SK-N-SH (cell line): Measurements from ENCODE around the gene GUCY1A2. TPM values are rescaled to one million over a fixed set of nuclear protein-coding genes. Genes with fewer than 3 reads are reported as not detected.
A peak's percentile ranks its signal among the peaks of the same experiment; 100 is the strongest.

Source experiments
- CTCF ChIA-PET: fragments of 300-600, 350-600 bp; formaldehyde crosslinking; extraction: SDS; loops from one replicate; lab custom pipeline; 2021; lab: Yijun Ruan, JAX
- POLR2A ChIA-PET: fragments of 350-600 bp; sonication (Branson Sonifier 250); formaldehyde crosslinking; extraction: SDS; loops from one replicate; lab custom pipeline; 2020; ENCODE audit warnings: antibody characterized with exemption, inconsistent platforms; lab: Yijun Ruan, JAX
- DNase-seq: peaks from one replicate; pipeline ENCODE4 v3.0.0; 2012
- H2AFZ ChIP-seq: fragments of 200-600 bp; sonication (generic); 2 replicates; pipeline ENCODE4 v1.8.1; 2016; ENCODE audit warnings: antibody characterized with exemption, mild to moderate bottlenecking, low read depth
- H3F3A ChIP-seq: fragments of 200-600 bp; sonication (generic); replicated peaks from 2 replicates; pipeline ENCODE3; 2016; ENCODE audit warnings: antibody characterized with exemption, mild to moderate bottlenecking; ENCODE audit not compliant: insufficient read depth
- H3K27ac ChIP-seq, 2 experiments: fragments of 200-500 bp in 1 of 2; fragments of 200-600 bp in 1 of 2; sonication (Bioruptor generic) in 1 of 2; sonication (generic), shearing (Covaris generic) in 1 of 2; 2 replicates each; pipeline versions ENCODE4 v1.5.1 to v1.6.1; 2014 to 2016; ENCODE audit warnings: low read depth in 2 of 2, inconsistent platforms in 1 of 2, low read length in 1 of 2, mild to moderate bottlenecking in 1 of 2, mixed read lengths in 1 of 2
- H3K27me3 ChIP-seq: fragments of 200-600 bp; sonication (generic), shearing (Covaris generic); 2 replicates; pipeline ENCODE4 v1.6.1; 2016; ENCODE audit warnings: mixed run types; ENCODE audit not compliant: insufficient read depth
- H3K36me3 ChIP-seq, 2 experiments: fragments of 200-500 bp in 1 of 2; fragments of 200-600 bp in 1 of 2; sonication (Bioruptor generic) in 1 of 2; sonication (generic) in 1 of 2; replicated peaks in 1 of 2; 2 replicates each; pipeline versions ENCODE3 to v1.5.1; 2014 to 2016; ENCODE audit warnings: low read length in 1 of 2, mild to moderate bottlenecking in 1 of 2; ENCODE audit not compliant: insufficient read depth in 2 of 2, control insufficient read depth in 1 of 2
- H3K4me1 ChIP-seq, 2 experiments: fragments of 200-500 bp in 1 of 2; fragments of 200-600 bp in 1 of 2; sonication (Bioruptor generic) in 1 of 2; sonication (generic), shearing (Covaris generic) in 1 of 2; 2 replicates each; pipeline versions ENCODE4 v1.5.1 to v1.6.1; 2014 to 2016; ENCODE audit warnings: low read depth in 1 of 2, low read length in 1 of 2, mixed run types in 1 of 2; ENCODE audit not compliant: insufficient read depth in 2 of 2, control insufficient read depth in 1 of 2
- H3K4me2 ChIP-seq: fragments of 200-600 bp; sonication (generic), shearing (Covaris generic); 2 replicates; pipeline ENCODE4 v1.6.1; 2017; ENCODE audit warnings: mixed run types
- H3K4me3 ChIP-seq, 2 experiments: fragments of 200-500 bp in 1 of 2; fragments of 200-600 bp in 1 of 2; sonication (Bioruptor generic) in 1 of 2; sonication (generic), shearing (Covaris generic) in 1 of 2; 2 replicates each; pipeline versions ENCODE4 v1.5.1 to v1.8.1; 2014 to 2016; ENCODE audit warnings: low read depth in 2 of 2, inconsistent platforms in 1 of 2, low read length in 1 of 2, mild to moderate bottlenecking in 1 of 2, mixed read lengths in 1 of 2, moderate library complexity in 1 of 2
- H3K79me2 ChIP-seq: fragments of 200-600 bp; sonication (generic); 2 replicates; pipeline ENCODE4 v1.8.1; 2017; ENCODE audit warnings: mild to moderate bottlenecking; ENCODE audit not compliant: insufficient read depth
- H3K9ac ChIP-seq: fragments of 200-600 bp; sonication (generic); 2 replicates; pipeline ENCODE4 v1.6.1; 2017; ENCODE audit warnings: mixed run types
- H3K9me2 ChIP-seq: fragments of 200-600 bp; sonication (generic); 2 replicates; pipeline ENCODE4 v1.6.1; 2017; ENCODE audit warnings: mixed run types
- H3K9me3 ChIP-seq: fragments of 200-600 bp; sonication (generic); 2 replicates; pipeline ENCODE4 v1.6.1; 2017; ENCODE audit warnings: mixed run types, mild to moderate bottlenecking, moderate library complexity
- H4K20me1 ChIP-seq: fragments of 200-600 bp; sonication (generic); 2 replicates; pipeline ENCODE4 v1.6.1; 2017; ENCODE audit warnings: mild to moderate bottlenecking, mixed run types; ENCODE audit not compliant: insufficient read depth
- CHD2 ChIP-seq: fragments of 150-350 bp; IDR thresholded peaks from 2 replicates; pipeline ENCODE4 v1.6.1; 2018; ENCODE audit warnings: low read length; ENCODE audit not compliant: partially characterized antibody
- FOSL2 ChIP-seq: IDR thresholded peaks from 2 replicates; pipeline ENCODE4 v1.4.0; 2012; ENCODE audit warnings: low read depth, mild to moderate bottlenecking, moderate library complexity, borderline replicate concordance
- FOXM1 ChIP-seq: IDR thresholded peaks from 2 replicates; pipeline ENCODE4 v1.4.0; 2012; ENCODE audit warnings: low read depth, mild to moderate bottlenecking
- GABPA ChIP-seq: IDR thresholded peaks from 2 replicates; pipeline ENCODE4 v1.4.0; 2012; ENCODE audit warnings: low read depth, mild to moderate bottlenecking
- GATA2 ChIP-seq: sonication (generic); formaldehyde crosslinking; IDR thresholded peaks from 2 replicates; pipeline ENCODE4 v1.5.0; 2020; ENCODE audit warnings: mild to moderate bottlenecking, missing genetic modification reagents
- IRF3 ChIP-seq: fragments of 150-350 bp; IDR thresholded peaks from 2 replicates; pipeline ENCODE4 v1.6.1; 2016; ENCODE audit warnings: mild to moderate bottlenecking, low read depth, low read length
- MAX ChIP-seq: IDR thresholded peaks from 2 replicates; pipeline ENCODE4 v1.4.0; 2012; ENCODE audit warnings: low read depth
- MXI1 ChIP-seq: IDR thresholded peaks from 2 replicates; pipeline ENCODE4 v1.6.1; 2012; ENCODE audit warnings: mild to moderate bottlenecking, low read depth, low read length, improper control_type of control experiment
- PBX3 ChIP-seq: IDR thresholded peaks from 2 replicates; pipeline ENCODE4; 2012
- POLR2AphosphoS5 ChIP-seq: IDR thresholded peaks from 2 replicates; pipeline ENCODE4 v1.6.1; 2012; ENCODE audit warnings: low read depth, low read length
- REST ChIP-seq: IDR thresholded peaks from 2 replicates; pipeline ENCODE4 v1.6.1; 2012; ENCODE audit warnings: mild to moderate bottlenecking, low read depth, low read length, moderate library complexity
- RFX5 ChIP-seq: IDR thresholded peaks from 2 replicates; pipeline ENCODE4 v1.6.1; 2012; ENCODE audit warnings: mild to moderate bottlenecking, improper control_type of control experiment, low read length
- SIN3A ChIP-seq: IDR thresholded peaks from 2 replicates; pipeline ENCODE4 v1.6.1; 2012; ENCODE audit warnings: low read depth, mild to moderate bottlenecking, low read length, moderate library complexity, borderline replicate concordance
- SMC3 ChIP-seq: IDR thresholded peaks from 2 replicates; pipeline ENCODE4 v1.6.1; 2012; ENCODE audit warnings: low read depth, low read length, improper control_type of control experiment
- USF1 ChIP-seq: IDR thresholded peaks from 2 replicates; pipeline ENCODE4 v1.4.0; 2012; ENCODE audit warnings: low read depth, borderline replicate concordance
- USF2 ChIP-seq: fragments of 150-350 bp; IDR thresholded peaks from 2 replicates; pipeline ENCODE4 v1.6.1; 2017; ENCODE audit warnings: antibody characterized with exemption, low read length, low read depth, borderline replicate concordance
- WGBS: methylation state at CpG from one replicate; pipeline ENCODE4 v1.1.6; 2017; ENCODE audit warnings: low lambda C conversion rate; 5-methylcytosine and 5-hydroxymethylcytosine counted together
- polyA plus RNA-seq, 3 experiments: library from polyadenylated mRNA; depleted of rRNA; stranded (reverse); fragments of >200 nt; gene quantifications; 2 replicates each; pipeline ENCODE4 v1.2.3, GENCODE V29; 2012

The GUCY1A2 gene
- polyA plus RNA-seq, 1 of the 3 experiments (the other 2 are of a cell fraction), result 0.26 TPM

GRCh38 chr11:106690923-106691322 lies 327.4 kb downstream of the GUCY1A2 start:
- H3K79me2 ChIP-seq, result no peaks in the 10 kb centered on the region
- 68% methylated on average over 1 of the region's 1 CpG for WGBS
- no peak overlapping the region for H3K4me3 ChIP-seq
- TF ChIP-seq PBX3, result peak; percentile 33; the same call in 1 of the 2 replicates
- no peak for TF ChIP-seq USF2
- H3K36me3 ChIP-seq, result no peaks in the 10 kb centered on the region
- H3K9me3 ChIP-seq, result no peaks in the 10 kb centered on the region
- H3K27ac ChIP-seq, result no peak overlapping the region
- H3K9ac ChIP-seq, result no peak overlapping the region
- no peak overlapping the region for H3K4me2 ChIP-seq
- no peaks in the 10 kb centered on the region for H3K27me3 ChIP-seq
- no peak for DNase-seq
- H3K9me2 ChIP-seq, result no peaks in the 10 kb centered on the region
- no peaks in the 10 kb centered on the region for H4K20me1 ChIP-seq
- no peaks in the 10 kb centered on the region for H3F3A ChIP-seq
- no peak overlapping the region for H2AFZ ChIP-seq
- POLR2A ChIA-PET, result no interaction called here
- peaks cover 0 to 3% of the 10 kb centered on the region in 2 experiments; a peak in 1 of 4 replicates for H3K4me1 ChIP-seq
- CTCF ChIA-PET, result no interaction called here

GRCh38 chr11:106684944-106685343 lies 333.3 kb downstream of the GUCY1A2 start:
- CTCF ChIA-PET, result no interaction called here
- Histone ChIP-seq H3K27me3 (no peaks in the 10 kb centered on the region), H3K9ac (no peak overlapping the region), H3F3A (peaks cover 4% of the 10 kb centered on the region), H3K4me3 (no peak overlapping the region), H4K20me1 (no peaks in the 10 kb centered on the region), H3K4me1 (no peaks in the 10 kb centered on the region; a peak in 1 of 4 replicates), H3K36me3 (no peaks in the 10 kb centered on the region), H3K4me2 (no peak overlapping the region), H3K79me2 (no peaks in the 10 kb centered on the region), H3K9me2 (no peaks in the 10 kb centered on the region), H2AFZ (no peak overlapping the region), H3K27ac (no peak overlapping the region), H3K9me3 (no peaks in the 10 kb centered on the region)
- DNase-seq, result no peak
- no peak for TF ChIP-seq REST
- TF ChIP-seq GATA2 (CRISPR knock-in tag), result no peak
- TF ChIP-seq IRF3, result no peak
- TF ChIP-seq USF2, result no peak
- TF ChIP-seq MXI1, result no peak
- TF ChIP-seq POLR2AphosphoS5, result no peak
- no peak for TF ChIP-seq FOXM1
- TF ChIP-seq GABPA, result no peak
- no peak for TF ChIP-seq RFX5
- no peak for TF ChIP-seq USF1
- no peak for TF ChIP-seq SMC3
- TF ChIP-seq SIN3A, result no peak
- no peak for TF ChIP-seq FOSL2
- TF ChIP-seq MAX, result no peak
- TF ChIP-seq CHD2, result no peak
- POLR2A ChIA-PET, result no interaction called here
- WGBS, result 74% methylated on average over 3 of the region's 3 CpGs
